GM12873 (cell line): ENCODE results near the gene VPS45.

Experiments
- TF ChIP-seq, protein P1 (sequence below): IDR thresholded peaks from 2 replicates; pipeline ENCODE4 v1.5.1; 2012; ENCODE audit warnings: low read depth, mild to moderate bottlenecking, moderate library complexity, low read length, control low read depth; ENCODE audit not compliant: insufficient read depth; ENCODE audit errors: missing control alignments

Gene VPS45

DNA sequence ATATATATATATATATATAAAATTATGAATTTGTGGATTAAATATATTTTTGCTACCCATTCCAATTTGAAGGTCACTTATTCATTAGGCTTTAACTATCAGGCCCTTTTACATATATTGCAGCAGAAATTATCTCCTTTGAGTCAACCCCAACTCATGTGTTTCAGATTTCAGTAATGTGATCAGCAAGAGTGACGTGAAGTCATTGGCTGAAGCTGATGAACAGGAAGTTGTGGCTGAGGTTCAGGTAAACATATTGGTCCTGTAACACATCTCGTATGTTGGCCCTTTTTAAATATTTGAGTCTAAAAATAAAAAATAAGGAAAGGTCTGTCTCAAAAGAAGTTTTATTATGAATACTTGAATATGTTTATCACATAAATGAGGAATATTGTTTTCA, 8.5 kb downstream of the VPS45 start:
- TF ChIP-seq, protein P1, sequence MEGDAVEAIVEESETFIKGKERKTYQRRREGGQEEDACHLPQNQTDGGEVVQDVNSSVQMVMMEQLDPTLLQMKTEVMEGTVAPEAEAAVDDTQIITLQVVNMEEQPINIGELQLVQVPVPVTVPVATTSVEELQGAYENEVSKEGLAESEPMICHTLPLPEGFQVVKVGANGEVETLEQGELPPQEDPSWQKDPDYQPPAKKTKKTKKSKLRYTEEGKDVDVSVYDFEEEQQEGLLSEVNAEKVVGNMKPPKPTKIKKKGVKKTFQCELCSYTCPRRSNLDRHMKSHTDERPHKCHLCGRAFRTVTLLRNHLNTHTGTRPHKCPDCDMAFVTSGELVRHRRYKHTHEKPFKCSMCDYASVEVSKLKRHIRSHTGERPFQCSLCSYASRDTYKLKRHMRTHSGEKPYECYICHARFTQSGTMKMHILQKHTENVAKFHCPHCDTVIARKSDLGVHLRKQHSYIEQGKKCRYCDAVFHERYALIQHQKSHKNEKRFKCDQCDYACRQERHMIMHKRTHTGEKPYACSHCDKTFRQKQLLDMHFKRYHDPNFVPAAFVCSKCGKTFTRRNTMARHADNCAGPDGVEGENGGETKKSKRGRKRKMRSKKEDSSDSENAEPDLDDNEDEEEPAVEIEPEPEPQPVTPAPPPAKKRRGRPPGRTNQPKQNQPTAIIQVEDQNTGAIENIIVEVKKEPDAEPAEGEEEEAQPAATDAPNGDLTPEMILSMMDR, result no peak

DNA sequence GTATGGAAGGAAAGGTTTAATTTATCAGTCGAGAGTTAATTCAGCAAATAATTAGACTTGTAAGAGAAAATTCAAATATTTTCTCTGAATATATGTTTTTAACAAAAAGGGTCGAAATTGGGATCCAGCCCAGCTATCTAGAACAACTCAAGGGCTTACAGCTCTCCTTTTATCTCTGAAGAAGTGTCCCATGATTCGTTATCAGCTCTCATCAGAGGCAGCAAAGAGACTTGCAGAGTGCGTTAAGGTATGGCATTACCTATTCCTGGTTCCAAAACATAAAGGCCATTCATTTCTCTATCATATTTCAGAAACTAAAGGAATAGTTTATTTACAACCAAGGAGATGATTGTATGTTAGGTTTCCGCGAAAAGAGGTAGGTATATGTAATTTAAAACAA, 9.4 kb downstream of the VPS45 start:
- TF ChIP-seq, protein P1, result no peak

DNA sequence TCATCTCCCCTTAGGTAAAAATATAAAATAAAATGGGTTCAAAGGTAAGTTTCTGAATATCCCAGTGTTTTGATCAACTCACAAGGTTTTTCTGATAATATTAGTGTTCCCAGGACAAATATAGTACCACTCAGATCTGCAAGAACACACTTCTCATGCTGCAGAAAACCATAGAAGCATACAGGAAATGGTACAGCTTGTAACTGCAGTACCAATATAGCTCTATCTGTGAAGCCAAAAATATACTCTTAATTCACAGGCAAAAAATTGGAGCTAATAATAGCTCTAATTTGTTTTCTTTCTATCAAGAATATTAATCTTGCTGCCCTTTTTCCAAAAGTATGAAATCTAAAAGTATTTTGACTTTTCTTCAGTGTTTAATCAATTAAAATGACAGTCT, 13.2 kb downstream of the VPS45 start:
- TF ChIP-seq, protein P1, result no peak

DNA sequence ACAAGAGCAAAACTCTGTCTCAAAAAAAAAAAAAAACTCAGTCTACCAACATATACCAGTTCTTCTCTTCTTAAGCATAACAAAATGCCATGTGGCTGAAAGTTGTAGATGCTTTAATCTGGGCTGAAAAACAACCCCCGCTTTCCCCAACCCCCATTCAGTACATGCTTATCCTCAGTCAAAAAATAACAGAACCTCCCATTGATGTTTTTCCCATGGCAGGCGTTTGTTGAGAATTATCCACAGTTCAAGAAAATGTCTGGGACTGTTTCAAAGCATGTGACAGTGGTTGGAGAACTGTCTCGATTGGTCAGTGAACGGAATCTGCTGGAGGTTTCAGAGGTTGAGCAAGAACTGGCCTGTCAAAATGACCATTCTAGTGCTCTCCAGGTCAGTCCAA, 14.9 kb downstream of the VPS45 start:
- TF ChIP-seq, protein P1, result no peak

DNA sequence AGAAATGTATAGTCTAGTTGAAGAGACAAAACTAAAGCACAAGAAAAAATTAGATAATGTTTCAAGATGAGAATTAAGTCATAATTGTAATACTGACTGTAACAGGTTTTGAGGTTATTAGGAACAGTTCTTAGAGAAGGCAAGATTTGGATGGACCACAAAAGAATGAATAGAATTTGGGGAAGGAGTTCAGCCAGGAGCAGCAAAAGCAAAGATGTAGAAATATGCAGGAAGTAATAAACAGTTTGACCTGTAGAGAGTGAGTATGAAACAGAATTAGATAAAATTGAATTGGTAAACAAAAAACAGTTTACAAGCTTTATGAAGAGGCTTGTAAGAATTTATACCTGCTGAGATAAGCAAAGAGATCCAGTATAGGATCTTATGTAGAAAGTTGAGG, 16.3 kb downstream of the VPS45 start:
- TF ChIP-seq, protein P1, result no peak

DNA sequence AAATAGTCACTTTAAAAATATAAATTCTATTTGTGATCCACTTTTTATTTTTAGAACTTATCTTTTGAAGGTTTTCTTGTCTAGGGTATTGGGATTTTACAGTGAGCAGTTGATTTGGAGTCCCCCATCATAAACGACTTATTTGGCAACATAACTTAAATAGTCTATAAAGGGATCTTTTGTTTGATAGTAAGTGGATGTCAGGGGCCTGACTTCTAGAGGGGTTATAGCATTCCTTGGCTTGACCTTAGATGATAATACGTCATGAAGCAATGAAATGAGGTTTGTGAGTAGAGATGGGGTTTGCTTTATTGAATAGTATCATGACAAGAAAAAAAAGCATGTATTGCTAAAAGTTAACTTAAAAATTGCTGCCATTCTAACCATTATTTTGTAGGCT, 17.8 kb downstream of the VPS45 start:
- TF ChIP-seq, protein P1, result no peak

DNA sequence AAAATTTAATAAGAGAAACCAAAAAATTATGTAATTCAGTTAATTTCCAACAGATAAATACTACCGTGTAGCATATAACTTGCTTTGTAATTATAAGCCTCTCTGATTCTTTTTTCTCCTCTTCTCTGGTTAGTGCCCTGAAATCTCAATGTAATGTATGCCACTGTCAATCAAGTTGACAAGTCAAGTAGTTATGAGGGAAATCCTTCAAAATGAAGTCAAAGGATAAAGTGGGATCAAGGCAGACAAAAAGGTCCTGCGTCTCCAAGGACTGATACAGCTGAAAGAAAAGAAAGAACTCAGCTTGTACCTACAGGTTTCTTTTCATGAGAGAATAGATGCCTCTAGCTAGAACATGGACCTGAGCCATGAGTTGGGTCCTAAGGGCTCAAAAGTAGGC, 19.8 kb downstream of the VPS45 start:
- TF ChIP-seq, protein P1, result no peak
